ENCODE data around the gene ARHGAP26.
A peak's percentile ranks its signal among the peaks of the same experiment; 100 is the strongest.

Gene ARHGAP26, protein sequence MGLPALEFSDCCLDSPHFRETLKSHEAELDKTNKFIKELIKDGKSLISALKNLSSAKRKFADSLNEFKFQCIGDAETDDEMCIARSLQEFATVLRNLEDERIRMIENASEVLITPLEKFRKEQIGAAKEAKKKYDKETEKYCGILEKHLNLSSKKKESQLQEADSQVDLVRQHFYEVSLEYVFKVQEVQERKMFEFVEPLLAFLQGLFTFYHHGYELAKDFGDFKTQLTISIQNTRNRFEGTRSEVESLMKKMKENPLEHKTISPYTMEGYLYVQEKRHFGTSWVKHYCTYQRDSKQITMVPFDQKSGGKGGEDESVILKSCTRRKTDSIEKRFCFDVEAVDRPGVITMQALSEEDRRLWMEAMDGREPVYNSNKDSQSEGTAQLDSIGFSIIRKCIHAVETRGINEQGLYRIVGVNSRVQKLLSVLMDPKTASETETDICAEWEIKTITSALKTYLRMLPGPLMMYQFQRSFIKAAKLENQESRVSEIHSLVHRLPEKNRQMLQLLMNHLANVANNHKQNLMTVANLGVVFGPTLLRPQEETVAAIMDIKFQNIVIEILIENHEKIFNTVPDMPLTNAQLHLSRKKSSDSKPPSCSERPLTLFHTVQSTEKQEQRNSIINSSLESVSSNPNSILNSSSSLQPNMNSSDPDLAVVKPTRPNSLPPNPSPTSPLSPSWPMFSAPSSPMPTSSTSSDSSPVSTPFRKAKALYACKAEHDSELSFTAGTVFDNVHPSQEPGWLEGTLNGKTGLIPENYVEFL

DNA sequence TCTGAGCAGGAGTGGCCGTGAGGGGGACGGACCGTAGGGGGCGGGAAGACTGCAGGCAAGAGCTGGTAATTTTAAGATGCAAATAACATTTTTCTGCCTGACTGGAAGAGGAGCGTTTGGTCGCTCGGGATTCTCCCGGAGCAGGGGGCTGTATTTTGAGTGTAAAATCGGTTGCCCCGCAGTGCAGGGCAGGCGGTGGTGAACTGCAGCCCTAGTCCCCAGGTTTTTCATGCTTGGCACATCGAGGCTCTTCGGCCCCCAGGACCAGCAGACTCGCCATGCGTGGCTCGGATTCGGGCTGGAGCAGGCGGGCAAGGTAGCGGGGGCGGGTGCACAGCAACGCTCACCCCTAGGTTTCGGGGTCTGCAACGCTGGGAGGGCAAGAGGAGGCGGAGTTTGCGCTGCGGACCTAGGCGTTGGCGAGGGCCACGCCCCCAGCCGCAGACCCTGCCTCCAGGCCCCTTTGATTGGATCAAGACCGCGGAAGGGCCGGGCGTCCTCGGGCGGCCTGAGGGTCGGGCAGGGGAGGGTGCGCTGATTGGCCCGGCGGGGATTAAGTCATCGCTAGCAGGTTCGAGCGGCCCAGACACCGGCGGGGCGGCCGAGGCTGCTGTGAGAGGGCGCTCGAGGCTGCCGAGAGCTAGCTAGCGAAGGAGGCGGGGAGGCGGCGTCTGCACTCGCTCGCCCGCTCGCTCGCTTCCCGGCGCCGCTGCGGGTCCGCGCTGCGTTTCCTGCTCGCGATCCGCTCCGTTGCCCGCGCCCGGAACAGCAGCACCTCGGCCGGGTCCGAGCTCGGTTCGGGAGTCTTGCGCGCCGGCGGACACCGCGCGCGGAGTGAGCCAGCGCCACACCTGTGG, at the start of gene ARHGAP26:
Gene ARHGAP26 (plus strand): TSS at position 585 of the 857 bp plus-strand sequence. CDS start 385 bp downstream, outside the sequence.
- peak; percentile 87 for DNase-seq

DNA sequence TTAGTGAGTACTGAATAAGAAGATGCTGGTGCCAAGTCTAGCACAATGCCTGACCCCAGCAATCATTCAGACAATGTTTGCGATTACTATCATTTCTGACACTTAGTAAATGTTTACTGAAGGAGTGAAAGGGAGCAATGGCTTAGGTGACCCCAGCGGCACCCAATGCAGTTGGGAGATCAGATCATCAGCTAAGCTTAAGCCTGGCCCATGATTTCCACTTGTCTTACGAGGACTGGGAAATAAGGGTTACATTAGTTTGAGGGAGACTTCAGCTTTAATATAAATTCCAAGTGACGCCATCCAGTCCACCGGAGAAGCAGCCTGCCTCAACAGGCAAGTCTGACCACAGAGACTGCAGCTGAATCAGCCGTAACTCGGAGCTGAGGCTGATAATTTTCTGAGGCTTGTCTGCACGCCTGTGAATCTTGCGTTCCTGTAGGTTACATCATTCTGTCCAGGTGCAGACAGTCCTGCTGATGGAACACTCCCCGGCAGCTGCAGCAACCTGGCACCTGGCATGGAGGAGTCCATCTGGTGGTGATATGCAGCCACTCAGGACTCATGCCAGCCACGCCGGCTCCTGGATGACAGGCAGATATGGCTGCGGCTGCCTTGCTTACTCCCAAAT, 49.4 kb upstream of the ARHGAP26 start:
- DNase-seq = no peak

DNA sequence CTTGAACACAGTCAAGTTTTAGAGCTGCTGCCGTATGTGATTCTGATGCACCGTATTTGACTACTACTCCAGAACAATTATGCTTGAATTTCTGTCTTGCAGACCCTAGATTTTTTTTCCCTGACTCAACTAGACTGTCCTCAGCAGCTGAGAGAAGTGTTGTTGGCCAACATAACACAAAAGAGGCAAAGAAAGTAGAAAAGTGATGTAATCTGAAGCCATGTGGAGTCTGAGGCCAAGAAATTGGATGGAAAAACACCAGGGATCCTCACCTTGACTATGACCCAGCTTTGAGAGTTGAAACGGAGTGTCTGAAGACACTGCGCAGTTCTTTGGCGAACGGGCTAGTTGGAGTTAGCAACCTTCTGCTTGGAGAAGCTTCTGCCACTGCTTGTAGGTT, 48.0 kb upstream of the ARHGAP26 start:
- no peak for DNase-seq

DNA sequence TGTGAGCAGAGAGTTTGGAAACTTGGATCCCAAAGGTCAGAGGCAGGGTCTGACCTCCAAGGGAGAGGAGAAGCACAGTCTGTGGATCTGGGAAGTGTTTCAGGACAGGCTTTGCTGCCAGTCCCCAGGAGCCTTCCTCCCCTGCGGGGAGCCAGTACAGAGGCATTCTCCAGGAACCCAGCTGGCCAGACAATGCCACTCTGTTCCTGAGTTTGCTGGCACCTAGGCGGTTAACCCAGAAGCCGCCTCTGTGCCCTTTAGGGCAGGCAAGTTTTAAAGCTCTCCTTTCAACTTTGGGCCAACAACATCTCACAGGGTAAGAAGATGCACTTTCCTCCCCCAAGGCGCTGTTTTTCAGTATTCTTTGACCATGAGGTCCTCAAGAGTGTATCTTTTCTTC, 47.3 kb upstream of the ARHGAP26 start:
- no peak for DNase-seq

DNA sequence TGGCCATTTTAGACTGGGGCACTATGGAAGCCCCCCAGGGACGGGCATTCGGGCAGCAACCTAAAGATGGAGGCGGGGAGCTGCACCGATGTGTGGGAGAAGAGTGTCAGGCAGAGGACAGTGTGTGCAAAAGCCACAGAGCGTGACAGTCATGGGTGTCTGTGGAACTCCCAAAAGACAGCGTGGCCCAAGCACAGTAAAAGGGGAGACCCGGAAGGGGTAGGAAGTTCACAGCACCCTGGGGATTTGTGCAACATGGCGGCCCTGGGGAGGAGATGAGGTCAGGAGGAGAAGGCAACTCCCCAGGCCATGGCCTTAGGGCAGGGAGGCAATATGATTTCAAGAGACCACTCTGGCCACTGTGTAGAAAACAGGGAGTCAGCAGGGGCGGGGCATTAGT, 45.4 kb upstream of the ARHGAP26 start:
- DNase-seq = no peak

DNA sequence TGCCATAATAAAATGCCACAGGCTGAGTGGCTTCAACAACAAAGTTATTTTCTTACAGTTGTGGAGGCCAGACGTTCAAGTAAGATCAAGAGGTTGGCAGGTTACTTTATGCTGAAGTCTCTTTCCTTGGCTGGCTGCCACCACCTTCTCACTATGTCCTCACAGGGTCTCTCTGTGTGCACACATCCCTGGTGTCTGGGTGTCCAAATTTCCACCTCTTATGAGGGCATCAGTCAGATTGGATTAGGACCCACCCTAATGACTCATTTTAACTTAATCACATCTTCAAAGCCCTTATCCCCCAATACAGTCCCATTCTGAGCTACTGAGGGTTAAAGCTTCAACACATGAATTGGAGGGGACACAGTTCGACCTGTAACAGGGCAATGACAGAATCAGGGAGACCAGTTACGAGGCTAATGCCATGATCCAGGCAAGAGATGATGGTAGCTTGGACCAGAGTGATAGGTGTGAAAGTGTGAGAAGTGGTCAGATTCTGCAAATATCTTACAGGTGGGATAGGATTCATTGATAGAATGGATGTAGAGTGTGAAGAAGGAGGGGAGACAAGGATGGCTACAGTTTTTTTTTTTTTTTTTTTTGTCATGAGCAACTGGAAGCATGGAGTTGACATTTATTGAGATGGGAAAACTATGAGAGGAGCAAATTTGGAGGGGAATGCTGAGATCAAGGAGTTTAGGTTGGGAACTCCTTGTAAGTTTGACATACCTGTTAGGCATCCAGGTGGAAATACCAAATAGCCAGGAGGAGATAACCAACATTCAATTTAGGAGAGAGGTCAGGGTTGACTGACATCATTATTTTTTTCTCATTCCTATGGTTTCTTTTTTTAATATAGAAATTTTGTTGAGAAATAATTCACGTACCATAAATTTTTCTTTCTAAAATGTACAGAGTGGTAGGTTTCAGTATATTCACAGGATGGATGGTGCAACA, 44.7 kb upstream of the ARHGAP26 start:
- no peak for DNase-seq

DNA sequence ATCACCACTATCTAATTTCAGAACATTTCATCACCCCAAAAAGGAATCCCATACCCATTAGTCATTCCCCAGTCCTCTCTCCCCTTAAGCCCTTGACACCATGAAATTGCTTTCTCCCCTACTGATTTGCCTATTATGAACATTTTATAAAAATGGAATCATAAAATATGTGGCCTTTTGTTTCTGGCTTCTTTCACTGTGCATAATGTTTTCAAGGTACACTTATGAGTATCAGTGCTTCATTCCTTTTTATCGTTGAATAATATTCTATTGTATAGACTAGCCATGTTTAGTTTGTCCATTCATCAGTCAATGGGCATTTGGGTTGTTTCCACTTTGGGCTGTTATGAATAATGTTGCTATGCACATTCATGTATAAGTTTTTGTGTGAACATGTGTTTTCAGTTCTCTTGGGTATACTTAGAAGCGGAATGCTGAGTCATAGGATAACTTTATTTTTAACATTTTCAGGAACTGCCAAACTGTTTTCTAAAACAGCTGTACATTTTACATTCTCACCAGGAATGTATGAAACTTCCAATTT, 43.9 kb upstream of the ARHGAP26 start:
- peak; percentile 56 for DNase-seq

DNA sequence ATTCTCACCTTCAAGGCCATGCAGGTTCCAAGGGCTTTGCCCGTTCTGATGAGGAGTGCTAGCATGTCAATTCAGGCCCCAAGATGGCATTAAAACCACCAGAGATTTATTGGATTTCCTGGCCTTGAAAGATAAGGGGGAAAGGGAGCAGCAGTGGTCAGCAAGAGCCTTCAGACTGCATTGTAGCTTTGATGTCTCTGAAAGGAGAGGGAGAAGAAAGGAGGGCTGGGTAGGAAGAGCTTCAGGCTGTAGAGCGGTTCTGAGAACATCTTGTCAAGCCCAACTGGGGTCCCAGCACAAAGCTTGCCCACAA, 42.5 kb upstream of the ARHGAP26 start:
- no peak for DNase-seq

DNA sequence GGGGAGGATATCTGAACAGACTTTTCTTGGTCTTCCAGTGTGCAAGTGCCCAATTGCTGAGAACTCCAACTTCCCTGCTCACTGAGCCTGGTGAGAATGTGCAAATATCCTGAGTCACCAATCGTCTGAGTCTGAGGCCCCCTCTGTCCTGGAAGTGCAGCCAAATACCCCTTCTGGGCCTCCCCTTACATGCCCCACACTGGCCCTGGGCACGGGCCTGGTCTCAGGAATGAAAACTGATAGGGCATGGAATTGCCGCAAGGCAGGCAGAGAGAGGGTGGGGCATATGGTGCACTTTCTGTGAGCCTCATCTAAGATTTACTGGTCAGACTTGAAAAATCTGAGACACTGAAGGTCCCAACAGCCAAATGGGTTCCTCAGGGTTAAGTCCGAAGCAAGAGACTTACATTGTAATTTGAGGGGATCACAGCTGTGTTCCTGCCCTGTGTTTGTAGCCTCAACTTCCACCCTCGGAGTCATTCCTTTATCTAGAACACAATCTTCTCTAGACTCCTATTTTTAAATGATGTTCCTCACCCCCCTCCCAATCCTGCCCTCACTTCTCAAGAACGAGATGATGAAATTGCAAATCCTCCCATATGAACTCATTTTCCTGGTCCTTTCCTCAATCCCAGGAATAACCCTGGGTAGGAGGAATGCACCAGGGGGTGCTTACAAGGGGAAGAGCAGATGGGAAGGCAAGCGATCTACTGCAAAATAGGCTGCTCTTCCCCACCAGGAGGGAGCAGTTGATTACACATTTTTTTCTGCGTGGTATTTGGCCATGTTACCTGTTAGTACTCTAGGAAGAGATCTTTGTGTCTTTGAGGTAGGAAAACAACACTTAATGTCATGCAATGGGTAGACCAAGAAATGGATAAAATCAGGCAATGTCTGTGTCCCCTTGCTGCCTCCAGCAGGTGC, 34.6 kb upstream of the ARHGAP26 start:
- DNase-seq = no peak

DNA sequence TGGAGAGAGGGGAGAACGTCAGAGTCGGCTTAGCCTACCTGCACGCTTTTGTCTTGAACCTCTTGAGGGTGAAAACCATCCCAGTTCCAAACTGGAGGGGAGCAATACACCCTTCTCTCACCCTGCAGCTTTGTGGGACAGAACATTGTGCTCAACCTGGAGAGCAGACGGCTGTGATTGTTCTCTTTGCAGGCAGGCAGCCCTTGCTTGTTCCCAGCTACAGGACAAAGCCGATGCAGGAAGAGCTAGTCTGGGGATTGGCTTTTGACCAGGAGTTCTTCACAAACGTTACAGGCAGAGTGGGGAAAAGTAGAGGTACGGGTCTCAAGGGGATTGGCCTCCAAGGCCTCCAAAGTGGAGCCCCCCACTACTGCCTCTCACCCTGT, 33.9 kb upstream of the ARHGAP26 start:
- no peak for DNase-seq

DNA sequence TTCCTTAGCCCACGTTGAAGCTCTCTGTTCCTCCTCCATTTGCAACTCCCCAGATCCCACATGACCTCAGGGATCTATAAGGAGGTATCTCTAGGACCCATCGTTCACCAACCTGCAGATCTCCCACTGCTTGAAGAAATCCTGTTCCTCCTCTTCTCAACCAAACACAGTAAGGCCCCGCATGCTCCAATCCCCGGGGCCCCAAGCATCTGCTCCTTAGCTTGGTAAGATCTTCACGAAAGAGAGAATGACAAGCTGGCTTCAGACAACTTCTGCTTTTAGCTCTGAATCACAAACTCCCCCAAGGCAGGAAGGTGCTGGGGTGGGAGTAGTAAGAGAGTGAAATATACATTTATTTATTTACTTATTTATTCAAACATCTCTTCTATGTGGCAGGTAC, 33.0 kb upstream of the ARHGAP26 start:
- DNase-seq = peak; percentile 8

DNA sequence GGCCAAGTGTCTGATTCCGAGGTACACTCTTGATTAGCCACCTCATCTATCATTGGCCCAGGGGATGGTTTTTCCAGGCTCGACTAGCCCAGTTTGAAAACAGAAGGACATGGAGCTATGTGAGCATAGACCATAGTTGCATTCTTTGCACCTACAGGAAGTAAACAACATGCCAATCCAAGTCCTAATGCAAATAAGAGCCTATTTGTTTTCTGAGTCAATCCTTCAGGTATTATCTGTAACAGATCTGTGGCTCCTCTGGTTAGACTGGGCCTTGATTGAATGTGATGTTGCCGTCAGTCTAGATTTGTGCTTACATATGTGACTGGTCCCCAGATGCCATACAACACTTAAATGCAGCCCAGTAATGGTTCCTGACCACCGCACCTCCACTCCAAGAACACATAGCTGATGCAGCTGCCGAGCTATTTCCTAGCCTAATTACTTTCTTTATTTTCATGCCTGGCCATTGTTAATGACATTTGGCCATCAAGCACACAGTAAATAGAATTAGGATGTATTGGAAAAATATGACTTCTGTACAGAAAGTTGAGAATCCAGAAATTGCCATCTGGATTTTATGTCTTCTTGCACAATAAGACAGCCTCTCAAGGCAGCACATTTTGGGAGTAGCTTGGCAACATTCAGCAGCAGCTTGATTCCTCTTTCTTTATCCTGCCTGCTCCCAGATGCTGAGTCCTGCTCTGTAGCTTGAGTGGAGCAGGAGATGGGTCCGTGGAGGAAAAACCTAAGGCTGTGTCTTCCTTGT, 29.5 kb upstream of the ARHGAP26 start:
- no peak for DNase-seq

DNA sequence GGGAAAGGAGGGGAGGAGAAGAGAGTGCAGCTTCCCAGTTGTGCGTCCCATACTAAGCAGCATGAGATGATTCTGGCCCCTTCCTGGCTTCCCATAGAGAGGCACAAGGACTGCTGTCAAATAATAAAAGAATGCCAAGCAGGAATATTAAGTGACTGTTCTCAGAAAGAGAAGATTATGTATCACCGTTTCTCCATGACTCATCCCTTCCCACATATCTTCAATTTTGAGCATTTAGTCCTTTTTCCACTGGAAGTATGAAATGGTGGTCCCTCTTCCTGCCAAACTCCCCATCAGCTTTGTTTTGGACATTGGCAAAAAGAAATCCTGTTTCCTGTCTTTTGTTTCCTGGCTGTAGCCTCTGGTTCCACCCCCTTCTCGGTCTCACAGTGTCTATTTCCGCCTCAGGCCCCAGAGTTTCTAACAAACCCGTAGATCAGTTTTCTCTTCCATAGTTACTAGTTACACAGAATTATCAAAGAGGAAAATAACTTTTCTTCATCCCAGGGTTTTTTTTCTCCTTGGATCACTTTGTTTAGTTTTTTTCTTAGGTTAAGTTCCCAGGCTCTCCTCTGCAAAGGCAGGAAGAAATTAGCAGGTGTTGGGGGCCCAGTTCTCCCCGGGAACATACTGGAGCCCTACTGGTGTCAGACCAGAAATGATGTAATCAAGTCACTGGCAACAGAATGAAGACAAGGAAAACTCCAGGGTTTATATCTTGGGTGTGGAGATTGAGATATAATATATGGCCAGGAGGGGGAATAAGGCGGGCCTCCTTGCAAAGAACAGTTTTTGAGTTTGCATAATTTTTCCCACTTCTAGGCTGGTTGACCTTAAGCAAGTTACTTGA, 26.4 kb upstream of the ARHGAP26 start:
- DNase-seq = no peak

DNA sequence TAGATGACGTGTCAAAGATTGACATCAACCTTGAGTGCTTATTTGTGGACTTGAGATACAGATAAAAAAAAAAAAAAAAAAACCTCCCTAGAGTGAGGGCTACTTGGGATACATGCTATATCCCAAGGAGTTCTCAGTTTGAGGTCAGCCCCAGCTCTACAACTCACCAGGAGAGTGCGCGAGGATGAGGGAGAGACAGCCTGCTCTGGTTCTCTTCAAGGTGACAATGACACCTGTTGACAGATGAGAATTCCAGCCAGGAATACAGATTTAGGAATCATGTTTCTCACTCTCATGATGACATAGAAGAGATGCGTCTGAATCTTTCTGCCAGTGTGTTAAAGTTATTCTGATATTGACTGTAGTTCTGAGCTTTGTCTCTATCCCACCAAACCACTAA, 24.9 kb upstream of the ARHGAP26 start:
- no peak for DNase-seq

DNA sequence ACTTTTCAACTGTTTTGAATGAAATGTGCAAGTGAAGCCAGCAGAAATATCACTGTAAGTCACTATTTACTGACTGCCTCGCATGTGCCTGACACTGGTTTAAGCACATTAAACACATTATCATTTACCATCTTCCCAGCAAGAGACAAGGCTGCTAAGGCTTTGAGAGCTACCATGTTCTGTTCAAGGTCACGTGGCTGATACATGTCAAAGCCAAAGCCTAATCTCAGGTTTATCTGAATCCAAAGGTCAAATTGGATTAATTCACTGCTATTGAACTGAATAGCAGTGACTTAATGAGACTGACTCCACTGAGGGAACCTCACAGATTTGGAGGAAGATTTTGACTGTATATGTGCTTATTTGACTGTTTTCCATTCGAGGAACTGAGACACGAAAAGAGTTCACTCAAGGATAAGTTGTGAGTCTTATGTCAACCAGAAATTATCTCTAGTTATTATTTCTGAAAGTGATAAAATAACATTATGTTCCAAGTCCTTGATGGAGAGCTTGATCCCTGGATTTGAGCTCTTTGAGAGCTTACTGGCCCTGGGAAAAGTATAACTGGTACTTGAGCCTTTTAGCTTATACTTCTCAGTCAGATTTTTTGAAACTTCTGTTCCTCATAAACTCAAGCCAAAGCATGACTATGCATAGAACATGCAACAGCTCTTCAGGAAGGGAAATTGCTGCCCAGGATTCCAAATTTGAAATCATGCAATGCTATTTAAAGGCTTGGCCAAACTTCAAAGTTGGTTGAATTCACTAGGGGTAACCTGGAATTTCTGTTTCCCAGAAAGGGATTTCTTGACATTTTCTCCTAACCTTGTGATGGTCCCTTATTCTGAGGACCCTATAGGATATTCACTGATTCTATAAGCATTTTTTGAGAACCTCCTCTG, 23.4 kb upstream of the ARHGAP26 start:
- DNase-seq = no peak

DNA sequence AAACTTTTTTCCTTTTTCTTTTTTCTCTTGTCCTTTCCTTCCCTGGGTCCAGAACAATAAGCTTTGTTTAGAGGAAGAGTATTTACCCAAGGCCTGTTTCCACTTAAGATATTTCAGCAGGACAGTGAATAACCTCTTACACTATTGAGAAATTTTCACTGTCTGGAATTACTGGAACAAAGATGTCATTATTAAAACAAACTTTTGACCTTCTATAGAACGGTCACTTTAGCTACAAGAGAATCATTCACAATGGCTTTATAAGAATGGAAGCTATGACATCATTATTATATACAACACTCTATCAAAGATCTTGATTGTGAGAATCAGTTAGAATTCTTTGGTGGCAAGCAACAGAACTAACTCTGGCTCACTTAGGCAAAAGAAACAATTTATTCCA, 22.0 kb upstream of the ARHGAP26 start:
- DNase-seq = no peak

DNA sequence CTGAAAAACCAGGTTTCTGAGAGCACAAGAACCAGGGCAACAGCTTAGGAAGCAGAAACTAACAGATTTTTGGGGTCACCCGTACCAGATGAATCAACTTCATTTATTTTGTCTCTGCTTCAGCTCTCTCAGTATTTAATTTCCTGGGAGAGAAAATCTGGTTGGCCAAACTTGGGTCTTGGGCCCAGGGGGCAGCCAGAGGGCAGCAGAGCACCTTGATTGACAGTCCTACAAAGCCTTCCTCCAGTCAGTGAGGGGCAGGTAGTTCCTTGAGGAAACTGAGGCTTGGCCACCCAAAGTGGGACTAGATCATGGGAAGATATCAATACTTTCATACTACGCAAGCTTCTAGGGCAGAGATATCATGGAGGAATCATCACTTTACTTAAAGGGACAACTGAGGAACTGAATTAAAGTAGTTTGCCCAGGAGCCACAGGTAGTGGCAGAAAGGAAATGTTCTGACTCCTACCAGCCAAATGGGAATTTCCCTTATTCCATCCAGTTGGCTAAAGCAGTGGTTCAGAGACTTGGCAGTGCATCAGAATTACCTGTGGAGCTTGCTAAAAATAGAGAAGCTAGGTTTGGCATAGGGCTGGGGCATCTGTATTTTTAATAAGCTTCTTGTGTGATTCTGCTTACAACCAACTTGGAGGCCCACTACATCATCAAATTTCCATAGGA, 21.5 kb upstream of the ARHGAP26 start:
- no peak for DNase-seq

All from SIG-M5 (cell line).